ENCODE results near the gene KIF6.

DNA sequence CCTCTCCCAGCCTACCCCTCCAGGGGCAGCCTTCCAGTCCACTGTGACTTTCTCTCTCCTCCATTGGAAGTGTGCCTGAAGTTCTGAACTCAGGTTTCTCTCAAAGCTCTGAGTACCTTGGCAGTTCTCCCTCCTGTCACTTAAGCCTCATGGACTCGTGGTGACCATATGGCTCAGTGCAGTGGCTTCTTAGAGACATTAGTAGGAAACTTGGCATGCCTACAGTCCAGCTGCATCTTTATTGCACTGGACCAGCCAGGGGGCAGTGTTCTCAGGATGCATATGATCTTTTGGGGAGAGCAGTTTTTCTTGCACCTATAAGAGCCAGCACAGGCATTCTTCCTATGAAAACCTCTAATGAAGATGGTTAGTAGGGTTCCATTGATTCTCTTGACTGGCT, 355.2 kb downstream of the KIF6 start:
- TF ChIP-seq, protein P1, sequence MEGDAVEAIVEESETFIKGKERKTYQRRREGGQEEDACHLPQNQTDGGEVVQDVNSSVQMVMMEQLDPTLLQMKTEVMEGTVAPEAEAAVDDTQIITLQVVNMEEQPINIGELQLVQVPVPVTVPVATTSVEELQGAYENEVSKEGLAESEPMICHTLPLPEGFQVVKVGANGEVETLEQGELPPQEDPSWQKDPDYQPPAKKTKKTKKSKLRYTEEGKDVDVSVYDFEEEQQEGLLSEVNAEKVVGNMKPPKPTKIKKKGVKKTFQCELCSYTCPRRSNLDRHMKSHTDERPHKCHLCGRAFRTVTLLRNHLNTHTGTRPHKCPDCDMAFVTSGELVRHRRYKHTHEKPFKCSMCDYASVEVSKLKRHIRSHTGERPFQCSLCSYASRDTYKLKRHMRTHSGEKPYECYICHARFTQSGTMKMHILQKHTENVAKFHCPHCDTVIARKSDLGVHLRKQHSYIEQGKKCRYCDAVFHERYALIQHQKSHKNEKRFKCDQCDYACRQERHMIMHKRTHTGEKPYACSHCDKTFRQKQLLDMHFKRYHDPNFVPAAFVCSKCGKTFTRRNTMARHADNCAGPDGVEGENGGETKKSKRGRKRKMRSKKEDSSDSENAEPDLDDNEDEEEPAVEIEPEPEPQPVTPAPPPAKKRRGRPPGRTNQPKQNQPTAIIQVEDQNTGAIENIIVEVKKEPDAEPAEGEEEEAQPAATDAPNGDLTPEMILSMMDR (conservative IDR thresholded peaks at IDR 0.05; ENCODE audit: low read depth, low read length) = peak; percentile 37; the same call in 1 of the 2 replicates
- no peak for TF ChIP-seq EZH2 (IDR thresholded peaks at IDR 0.05; ENCODE audit: borderline replicate concordance, low read depth, low read length, poor library complexity, severe bottlenecking)
